T-helper 17 cell (primary cell): Measurements from ENCODE around the gene TAX1BP3. TPM values are rescaled to one million over a fixed set of nuclear protein-coding genes. Genes with fewer than 3 reads are reported as not detected.

Experiments
- ATAC-seq: fragments of 150-1000 bp; cut with Tn5 transposase; 2 replicates; pipeline ENCODE4 v1.10.0; 2021; ENCODE audit warnings: mild to moderate bottlenecking, moderate library complexity
- DNase-seq, 3 donors: peaks; one replicate each; pipeline versions ENCODE4 v3.0.0 to v3.0.0-alpha.2; 2020 to 2021
- H3K9me3 ChIP-seq: one replicate; pipeline ENCODE4 v1.7.0; 2013; ENCODE audit warnings: low read length, mild to moderate bottlenecking; ENCODE audit not compliant: control insufficient read depth, poor library complexity, severe bottlenecking
- H3K27ac Mint-ChIP-seq: one replicate; pipeline ENCODE4 v1.8.0; 2022; ENCODE audit warnings: mild to moderate bottlenecking, moderate library complexity, mixed read lengths
- H3K27me3 Mint-ChIP-seq: one replicate; pipeline ENCODE4 v1.8.0; 2022; ENCODE audit warnings: mixed read lengths
- H3K36me3 Mint-ChIP-seq: one replicate; pipeline ENCODE4 v1.8.0; 2022; ENCODE audit warnings: low read depth, mixed read lengths
- H3K4me1 Mint-ChIP-seq: one replicate; pipeline ENCODE4 v1.8.0; 2022; ENCODE audit warnings: mild to moderate bottlenecking, mixed read lengths
- H3K4me3 Mint-ChIP-seq: one replicate; pipeline ENCODE4 v1.8.0; 2022; ENCODE audit warnings: mild to moderate bottlenecking, moderate library complexity, mixed read lengths
- total RNA-seq, 4 donors: library from RNA in 2 of 4; stranded (reverse) in 2 of 4; gene quantifications; one replicate each; pipeline ENCODE4 v1.2.3 and lab custom pipeline; 2022 to 2026

TAX1BP3 gene
- total RNA-seq, 2 donors from 2014 or later: 9.1 to 32.9 TPM

DNA sequence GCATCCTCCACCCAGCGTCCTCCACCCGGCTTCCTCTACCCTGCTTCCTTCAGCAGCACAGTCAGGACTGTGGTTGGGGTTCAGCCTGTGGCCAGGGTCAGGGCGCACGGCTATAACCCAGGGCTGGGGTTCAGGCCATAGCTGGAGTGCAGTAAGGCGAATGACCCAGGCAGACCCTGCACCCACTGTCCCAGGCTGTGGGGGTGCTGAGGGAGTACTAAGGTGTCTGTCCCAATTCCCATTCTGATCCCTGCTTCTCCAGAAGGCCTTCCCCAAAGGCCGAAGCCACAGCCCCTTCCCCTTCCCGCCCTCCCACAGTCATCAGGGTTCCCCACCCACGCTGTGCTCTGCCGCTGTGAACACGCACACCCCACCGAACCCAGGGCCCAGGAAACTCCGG lies 12.7 kb upstream of the TAX1BP3 start:
- no peaks in the 10 kb centered on the region for H3K36me3 Mint-ChIP-seq
- no peak for ATAC-seq
- DNase-seq: no peak
- no peaks in the 10 kb centered on the region for H3K9me3 ChIP-seq
- no peaks in the 10 kb centered on the region for H3K27me3 Mint-ChIP-seq
- H3K27ac Mint-ChIP-seq: no peak overlapping the region
- H3K4me3 Mint-ChIP-seq: no peak overlapping the region
- H3K4me1 Mint-ChIP-seq: peaks cover 13% of the 10 kb centered on the region

- Mint-ChIP-seq H3K27ac (peak overlapping the region; percentile 51), H3K4me3 (no peak overlapping the region), H3K36me3 (no peaks in the 10 kb centered on the region), H3K27me3 (no peaks in the 10 kb centered on the region), H3K4me1 (peaks cover 13% of the 10 kb centered on the region)
- ATAC-seq: no peak
- no peaks in the 10 kb centered on the region for H3K9me3 ChIP-seq
- DNase-seq: no peak
These were observed 11.3 kb upstream of the TAX1BP3 start for GRCh38 chr17:3679531-3680126.

- Mint-ChIP-seq H3K36me3 (no peaks in the 10 kb centered on the region), H3K4me3 (no peak overlapping the region), H3K27me3 (no peaks in the 10 kb centered on the region), H3K4me1 (peaks cover 13% of the 10 kb centered on the region), H3K27ac (peak overlapping the region; percentile 51)
- DNase-seq (no peak), ATAC-seq (no peak)
- H3K9me3 ChIP-seq: no peaks in the 10 kb centered on the region
These were observed 10.6 kb upstream of the TAX1BP3 start for GRCh38 chr17:3678821-3679530.

DNA sequence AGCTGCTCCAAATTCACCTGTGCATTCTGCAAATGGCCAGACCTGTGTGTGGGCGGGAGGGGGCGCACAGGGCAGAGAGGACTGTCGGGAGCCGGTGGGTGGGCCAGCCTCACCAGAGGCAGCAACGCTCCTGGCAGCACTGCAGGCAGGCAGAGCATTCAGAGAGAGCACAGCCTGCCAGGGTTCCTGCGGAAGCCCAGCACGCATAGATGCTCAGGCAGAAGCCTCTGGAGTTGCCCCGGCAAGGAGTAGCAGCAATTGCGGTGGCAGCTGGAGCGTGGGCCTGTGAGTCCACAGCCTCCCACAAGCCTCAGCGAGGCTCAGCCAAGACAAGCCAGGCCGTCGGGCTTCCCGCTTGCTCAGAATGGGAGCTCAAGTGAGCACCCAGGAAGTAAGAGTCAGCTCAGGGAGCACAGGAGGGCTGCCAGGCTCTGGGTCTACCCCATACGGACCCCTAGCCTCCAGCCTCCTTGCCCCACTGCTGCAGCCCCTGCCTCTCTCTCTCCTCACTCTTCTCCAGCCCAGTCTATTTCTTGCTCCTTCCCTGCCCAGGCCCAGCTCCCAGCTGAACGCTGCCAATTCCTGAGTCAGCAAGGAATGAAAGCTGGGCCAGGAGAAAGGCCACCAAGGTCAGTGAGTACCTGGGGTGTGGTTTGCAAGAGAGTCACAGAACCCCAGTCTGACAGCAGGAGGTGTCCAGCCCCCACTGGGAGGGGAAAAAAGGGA lies 9.9 kb upstream of the TAX1BP3 start:
- no peak overlapping the region for H3K27ac Mint-ChIP-seq
- DNase-seq: no peak
- ATAC-seq: no peak
- H3K36me3 Mint-ChIP-seq: no peaks in the 10 kb centered on the region
- H3K27me3 Mint-ChIP-seq: no peaks in the 10 kb centered on the region
- no peaks in the 10 kb centered on the region for H3K9me3 ChIP-seq
- peaks cover 12% of the 10 kb centered on the region for H3K4me1 Mint-ChIP-seq
- no peak overlapping the region for H3K4me3 Mint-ChIP-seq

GRCh38 chr17:3675886-3676285 lies 7.5 kb upstream of the TAX1BP3 start:
- Mint-ChIP-seq H3K27me3 (no peaks in the 10 kb centered on the region), H3K4me3 (no peak overlapping the region), H3K36me3 (no peaks in the 10 kb centered on the region), H3K27ac (peak overlapping the region; percentile 57), H3K4me1 (no peaks in the 10 kb centered on the region)
- no peak for DNase-seq
- H3K9me3 ChIP-seq: no peaks in the 10 kb centered on the region
- ATAC-seq: no peak

DNA sequence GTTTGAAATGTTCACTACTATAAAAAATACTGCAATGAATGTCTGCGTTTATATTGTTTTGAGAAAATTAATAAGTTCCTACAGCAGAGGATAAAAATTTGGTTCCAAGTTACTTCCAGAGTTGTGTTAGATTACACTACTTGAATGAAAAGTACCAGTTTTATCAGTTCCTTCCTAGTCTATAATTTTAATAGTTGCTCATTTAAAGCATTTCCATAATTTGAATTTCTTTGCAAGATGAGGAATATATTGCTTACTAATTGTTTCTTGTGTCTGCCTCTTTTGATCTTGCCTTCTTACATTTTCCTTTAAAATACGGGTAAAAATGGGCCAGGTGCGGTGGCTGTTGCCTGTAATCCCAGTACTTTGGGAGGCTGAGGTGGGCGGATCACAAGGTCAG lies 4.2 kb upstream of the TAX1BP3 start:
- H3K27me3 Mint-ChIP-seq: no peaks in the 10 kb centered on the region
- no peak for DNase-seq
- H3K36me3 Mint-ChIP-seq: no peaks in the 10 kb centered on the region
- ATAC-seq: no peak
- peaks cover 4% of the 10 kb centered on the region for H3K4me1 Mint-ChIP-seq
- H3K9me3 ChIP-seq: no peaks in the 10 kb centered on the region
- H3K4me3 Mint-ChIP-seq: no peak overlapping the region
- peak overlapping the region; percentile 59 for H3K27ac Mint-ChIP-seq

DNA sequence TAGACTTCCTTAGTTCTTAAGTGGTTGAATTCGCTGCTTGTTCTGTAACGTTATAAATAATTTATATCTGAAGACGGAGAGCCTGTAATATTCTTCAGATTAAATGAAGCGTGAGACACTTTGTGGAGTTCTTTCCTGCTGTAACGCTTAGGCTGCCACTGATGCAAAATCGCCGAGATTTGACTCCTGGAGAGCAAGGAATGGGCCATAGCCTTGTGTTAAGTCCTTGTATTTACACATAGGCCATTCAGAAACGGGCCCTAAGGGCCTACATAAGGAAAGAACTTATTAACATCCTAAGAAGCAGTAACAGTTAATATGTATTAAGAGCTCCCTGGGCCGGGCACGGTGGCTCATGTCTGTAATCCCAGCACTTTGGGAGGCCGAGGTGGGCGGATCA lies 1.2 kb upstream of the TAX1BP3 start:
- H3K9me3 ChIP-seq: no peaks in the 10 kb centered on the region
- DNase-seq (no peak), ATAC-seq (no peak)
- peak overlapping the region; percentile 83 for H3K27ac Mint-ChIP-seq
- H3K4me1 Mint-ChIP-seq: peaks cover 16% of the 10 kb centered on the region
- H3K27me3 Mint-ChIP-seq: no peaks in the 10 kb centered on the region
- peak overlapping the region; percentile 93 for H3K4me3 Mint-ChIP-seq
- no peaks in the 10 kb centered on the region for H3K36me3 Mint-ChIP-seq

DNA sequence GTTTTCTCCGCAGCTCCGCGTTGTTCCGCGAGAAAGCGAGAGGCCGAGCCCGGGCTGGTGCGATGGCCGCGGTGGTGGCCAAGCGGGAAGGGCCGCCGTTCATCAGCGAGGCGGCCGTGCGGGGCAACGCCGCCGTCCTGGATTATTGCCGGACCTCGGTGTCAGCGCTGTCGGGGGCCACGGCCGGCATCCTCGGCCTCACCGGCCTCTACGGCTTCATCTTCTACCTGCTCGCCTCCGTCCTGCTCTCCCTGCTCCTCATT lies 638 bp upstream of the TAX1BP3 start:
- ATAC-seq (no peak), DNase-seq (no peak)
- H3K27ac Mint-ChIP-seq: peak overlapping the region; percentile 83
- peaks cover 16% of the 10 kb centered on the region for H3K4me1 Mint-ChIP-seq
- no peaks in the 10 kb centered on the region for H3K27me3 Mint-ChIP-seq
- H3K36me3 Mint-ChIP-seq: no peaks in the 10 kb centered on the region
- H3K9me3 ChIP-seq: no peaks in the 10 kb centered on the region
- peak overlapping the region; percentile 93 for H3K4me3 Mint-ChIP-seq

DNA sequence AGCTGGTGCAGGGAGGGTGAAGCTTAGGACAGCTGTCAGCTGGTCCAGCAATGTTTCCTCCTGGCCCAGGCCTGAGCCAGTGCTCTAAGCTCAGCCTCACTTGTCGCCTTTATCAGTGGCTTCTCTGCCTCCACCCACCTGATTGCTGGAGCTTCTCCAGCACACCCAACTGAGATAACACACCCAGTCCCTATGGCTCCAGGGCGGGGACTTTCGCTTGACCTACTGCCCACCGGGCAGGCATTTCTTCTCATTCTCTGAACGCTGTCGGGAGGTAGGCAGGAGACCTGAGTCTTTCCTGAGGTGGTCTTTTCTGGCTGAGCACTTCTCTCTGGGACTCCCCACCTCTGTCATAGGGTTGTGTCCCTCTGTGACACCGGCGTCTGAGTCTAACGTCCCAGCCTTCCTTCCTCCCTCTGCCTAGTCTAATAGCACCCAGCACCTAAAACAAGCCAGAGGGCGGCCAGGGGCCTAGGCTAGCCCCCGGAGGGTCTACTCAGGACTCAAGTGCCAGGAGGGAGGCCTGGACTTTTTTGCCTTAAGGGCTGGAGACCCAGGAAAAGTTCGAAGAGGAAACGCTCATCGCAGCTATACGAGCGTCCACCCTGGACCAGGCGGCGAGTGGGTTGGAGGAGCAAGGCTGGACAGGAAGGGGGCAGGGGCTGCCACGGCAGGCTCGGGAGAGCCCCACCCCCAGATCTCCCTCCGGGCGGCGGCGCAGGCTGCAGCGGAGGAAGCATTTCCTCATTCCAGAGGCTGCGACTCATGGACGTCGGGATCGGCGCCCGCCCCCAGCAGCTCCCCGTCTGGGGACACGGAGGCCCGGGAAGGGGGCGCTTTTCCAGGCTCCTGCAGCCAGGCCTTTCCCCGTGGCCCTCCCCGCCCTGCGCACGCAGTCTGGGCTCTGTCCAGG lies 756 bp downstream of the TAX1BP3 start:
- peaks cover 16% of the 10 kb centered on the region for H3K4me1 Mint-ChIP-seq
- no peaks in the 10 kb centered on the region for H3K27me3 Mint-ChIP-seq
- no peak for DNase-seq
- ATAC-seq: peak; percentile 1
- no peaks in the 10 kb centered on the region for H3K9me3 ChIP-seq
- peak overlapping the region; percentile 93 for H3K4me3 Mint-ChIP-seq
- H3K36me3 Mint-ChIP-seq: no peaks in the 10 kb centered on the region
- H3K27ac Mint-ChIP-seq: peak overlapping the region; percentile 83

- Mint-ChIP-seq H3K36me3 (no peaks in the 10 kb centered on the region), H3K27me3 (no peaks in the 10 kb centered on the region), H3K4me3 (peak overlapping the region; percentile 78), H3K4me1 (peaks cover 16% of the 10 kb centered on the region), H3K27ac (peak overlapping the region; percentile 63)
- H3K9me3 ChIP-seq: no peaks in the 10 kb centered on the region
- ATAC-seq (no peak), DNase-seq (no peak)
These were observed 1.9 kb downstream of the TAX1BP3 start for GRCh38 chr17:3666516-3666915.

GRCh38 chr17:3665834-3666233 lies 2.5 kb downstream of the TAX1BP3 start:
- DNase-seq: no peak
- Mint-ChIP-seq H3K36me3 (no peaks in the 10 kb centered on the region), H3K4me3 (no peak overlapping the region), H3K27ac (peak overlapping the region; percentile 63), H3K27me3 (no peaks in the 10 kb centered on the region), H3K4me1 (peaks cover 16% of the 10 kb centered on the region)
- no peak for ATAC-seq
- no peaks in the 10 kb centered on the region for H3K9me3 ChIP-seq

- no peaks in the 10 kb centered on the region for H3K27me3 Mint-ChIP-seq
- H3K4me1 Mint-ChIP-seq: peaks cover 13% of the 10 kb centered on the region
- H3K4me3 Mint-ChIP-seq: no peak overlapping the region
- no peaks in the 10 kb centered on the region for H3K36me3 Mint-ChIP-seq
- ATAC-seq (no peak), DNase-seq (no peak)
- no peak overlapping the region for H3K27ac Mint-ChIP-seq
- H3K9me3 ChIP-seq: no peaks in the 10 kb centered on the region
These were observed 5.0 kb downstream of the TAX1BP3 start for GRCh38 chr17:3663102-3664011.
